Thyroid gland (tissue), 4 donors: Measurements from ENCODE around the gene UBTF. TPM values are rescaled to one million over a fixed set of nuclear protein-coding genes. Genes with fewer than 3 reads are reported as not detected.

Experiments used
- DNase-seq, 2 donors: peaks; one replicate each; pipeline ENCODE4 v3.0.0-alpha.2; 2019
- H3K27ac ChIP-seq, 3 donors: fragments of 200-600 bp; sonication (generic); 1 replicate in 2 of 3; 2 replicates in 1 of 3; pipeline ENCODE4 v1.5.1; 2016 to 2019; ENCODE audit warnings: mild to moderate bottlenecking in 1 of 3, moderate library complexity in 1 of 3
- H3K27me3 ChIP-seq: fragments of 200-600 bp; sonication (generic); one replicate; pipeline ENCODE4 v1.5.1; 2019
- H3K36me3 ChIP-seq, 2 donors: fragments of 200-600 bp; sonication (generic); one replicate each; pipeline ENCODE4 v1.5.1; 2016 to 2019
- H3K4me1 ChIP-seq, 2 donors: fragments of 200-600 bp; sonication (generic); one replicate each; pipeline ENCODE4 v1.5.1; 2017 to 2019
- H3K4me3 ChIP-seq, 3 donors: fragments of 200-600 bp; sonication (generic); replicated peaks in 1 of 3; 1 replicate in 2 of 3; 2 replicates in 1 of 3; pipeline ENCODE4 v1.5.1; 2016; ENCODE audit warnings: mild to moderate bottlenecking in 1 of 3
- H3K9me3 ChIP-seq: fragments of 200-600 bp; sonication (generic); one replicate; pipeline ENCODE4 v1.5.1; 2017
- POLR2A ChIP-seq, 2 donors: fragments of 450-650 bp; IDR thresholded peaks; one replicate each; pipeline ENCODE4 v1.6.1; 2017; ENCODE audit warnings: antibody characterized with exemption in 2 of 2, mild to moderate bottlenecking in 2 of 2, moderate library complexity in 1 of 2
- WGBS, 2 donors: methylation state at CpG; one replicate each; pipeline ENCODE4 v1.1.5; 2017; 5-methylcytosine and 5-hydroxymethylcytosine counted together
- intact Hi-C: fragments of 100-400 bp; cut with DNase I; formaldehyde crosslinking; loops from one replicate; pipeline ENCODE4 v1.15.1; 2023
- total RNA-seq, 4 donors: library from RNA; depleted of rRNA; stranded (reverse); fragments of >200 nt; gene quantifications; one replicate each; pipeline ENCODE4 v1.2.3, GENCODE V29; 2016
- TF ChIP-seq, protein P1 (sequence below), 6 experiments: fragments of 200-600 bp in 3 of 6; fragments of 450-650 bp in 3 of 6; sonication (generic) in 3 of 6; IDR thresholded peaks; one replicate each; pipeline ENCODE4 v1.5.1; 2016 to 2019; ENCODE audit warnings: antibody characterized with exemption in 6 of 6, mild to moderate bottlenecking in 2 of 6, inconsistent platforms in 1 of 6, moderate library complexity in 1 of 6

Gene UBTF
- total RNA-seq, 4 donors from 2014 or later: 63.6 to 97.4 (median 89.5) TPM

GRCh38 chr17:44203731-44204440 is 15.6 kb downstream of the UBTF start:
- Histone ChIP-seq H3K4me3 (no peak overlapping the region), H3K36me3 (peaks cover 23 to 24% of the 10 kb centered on the region in 2 donors), H3K27ac (no peak overlapping the region), H3K9me3 (no peaks in the 10 kb centered on the region), H3K4me1 (peaks cover 5 to 11% of the 10 kb centered on the region in 2 donors), H3K27me3 (no peaks in the 10 kb centered on the region)
- peak; percentile 46 to 50 for DNase-seq
- no peak for TF ChIP-seq POLR2A (IDR thresholded peaks at IDR 0.05)
- TF ChIP-seq, protein P1, sequence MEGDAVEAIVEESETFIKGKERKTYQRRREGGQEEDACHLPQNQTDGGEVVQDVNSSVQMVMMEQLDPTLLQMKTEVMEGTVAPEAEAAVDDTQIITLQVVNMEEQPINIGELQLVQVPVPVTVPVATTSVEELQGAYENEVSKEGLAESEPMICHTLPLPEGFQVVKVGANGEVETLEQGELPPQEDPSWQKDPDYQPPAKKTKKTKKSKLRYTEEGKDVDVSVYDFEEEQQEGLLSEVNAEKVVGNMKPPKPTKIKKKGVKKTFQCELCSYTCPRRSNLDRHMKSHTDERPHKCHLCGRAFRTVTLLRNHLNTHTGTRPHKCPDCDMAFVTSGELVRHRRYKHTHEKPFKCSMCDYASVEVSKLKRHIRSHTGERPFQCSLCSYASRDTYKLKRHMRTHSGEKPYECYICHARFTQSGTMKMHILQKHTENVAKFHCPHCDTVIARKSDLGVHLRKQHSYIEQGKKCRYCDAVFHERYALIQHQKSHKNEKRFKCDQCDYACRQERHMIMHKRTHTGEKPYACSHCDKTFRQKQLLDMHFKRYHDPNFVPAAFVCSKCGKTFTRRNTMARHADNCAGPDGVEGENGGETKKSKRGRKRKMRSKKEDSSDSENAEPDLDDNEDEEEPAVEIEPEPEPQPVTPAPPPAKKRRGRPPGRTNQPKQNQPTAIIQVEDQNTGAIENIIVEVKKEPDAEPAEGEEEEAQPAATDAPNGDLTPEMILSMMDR (IDR thresholded peaks at IDR 0.05): peak; percentile 25 to 74 (median 52)
- 53 to 58% methylated on average over 9 of the region's 9 CpGs for WGBS, 2 donors
- intact Hi-C loops: loop anchor here (5.0 kb wide), 1 partner anchor 143 kb away; the partner anchor contains the start of gene GRN

DNA sequence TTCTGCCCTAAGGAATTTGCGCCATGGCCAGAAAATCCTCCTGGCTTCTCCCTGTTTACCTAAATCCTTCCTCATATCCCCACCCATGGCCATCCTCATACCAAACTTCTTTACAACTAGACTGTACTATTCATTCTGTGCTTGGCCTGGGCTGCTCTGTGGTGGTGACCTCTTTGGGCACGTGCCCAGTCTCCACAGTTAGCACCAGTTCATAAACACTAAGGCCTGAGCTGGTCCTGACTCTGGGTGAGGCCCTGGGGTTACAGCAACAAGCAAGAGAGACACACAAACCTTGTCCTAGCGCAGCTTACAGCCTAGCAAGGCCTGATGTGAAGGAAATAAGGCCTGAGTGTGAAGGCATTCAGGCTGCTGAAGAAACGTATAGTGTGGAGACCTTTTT is 16.7 kb downstream of the UBTF start:
- DNase-seq: no peak
- H3K27me3 ChIP-seq: no peaks in the 10 kb centered on the region
- WGBS, 2 donors: 93 to 95% methylated on average over 4 of the region's 4 CpGs
- H3K4me3 ChIP-seq: no peak overlapping the region
- no peak for TF ChIP-seq POLR2A (IDR thresholded peaks at IDR 0.05)
- TF ChIP-seq, protein P1 (IDR thresholded peaks at IDR 0.05): no peak
- no peaks in the 10 kb centered on the region for H3K9me3 ChIP-seq
- peaks cover 11 to 18% of the 10 kb centered on the region in 2 donors for H3K4me1 ChIP-seq
- no peak overlapping the region for H3K27ac ChIP-seq
- peaks cover 13% of the 10 kb centered on the region in 2 donors for H3K36me3 ChIP-seq
- intact Hi-C loops: loop anchor here (5.0 kb wide), 1 partner anchor 145 kb away; the partner anchor contains the start of gene GRN

DNA sequence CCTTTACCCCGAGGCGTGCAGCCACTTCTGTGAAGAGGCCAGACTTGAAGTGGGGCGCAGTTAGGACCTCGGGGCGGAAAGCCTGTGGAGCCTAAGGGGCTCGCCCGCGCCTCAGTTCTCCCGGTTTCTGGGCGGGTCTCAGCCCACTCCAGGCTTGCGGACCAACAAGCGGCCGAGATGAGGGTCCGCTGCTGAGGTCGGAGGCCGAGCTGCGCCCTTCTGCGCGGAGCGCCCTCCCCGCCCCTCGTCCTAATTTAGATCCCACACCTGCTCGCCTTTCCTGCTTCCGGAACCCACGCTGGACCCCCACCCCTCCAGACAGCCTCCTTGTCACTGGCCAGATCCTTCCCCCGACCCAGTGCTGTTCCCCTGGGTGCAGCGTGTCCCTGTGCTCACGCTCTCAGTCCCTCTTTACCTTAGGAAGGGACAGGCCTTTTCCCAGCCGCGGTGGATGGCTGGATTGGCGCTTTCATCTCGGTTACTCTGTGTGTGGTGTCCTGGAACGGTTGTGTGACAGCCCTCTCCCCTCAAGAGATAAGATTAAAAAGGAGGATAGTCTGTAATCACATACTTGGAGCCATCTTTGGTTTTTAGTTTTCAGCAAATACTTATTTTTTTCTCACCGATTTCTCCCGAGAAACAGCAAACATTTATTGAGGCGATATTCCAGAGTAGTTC is 18.9 kb downstream of the UBTF start:
- Histone ChIP-seq H3K9me3 (no peaks in the 10 kb centered on the region), H3K27ac (peak overlapping the region; percentile 84 to 97 (median 96)), H3K4me1 (peaks cover 11 to 25% of the 10 kb centered on the region in 2 donors), H3K27me3 (no peaks in the 10 kb centered on the region), H3K4me3 (peak overlapping the region in 2 of 3 donors; percentile 75 to 79), H3K36me3 (peaks cover 0 to 7% of the 10 kb centered on the region in 2 donors)
- TF ChIP-seq, protein P1 (IDR thresholded peaks at IDR 0.05): peak in 1 of 6 experiments; percentile 4
- no peak for TF ChIP-seq POLR2A (IDR thresholded peaks at IDR 0.05)
- 10 to 17% methylated on average over 14 to 21 of the region's 36 CpGs for WGBS, 2 donors
- peak in 1 of 2 donors; percentile 39 for DNase-seq
- intact Hi-C loops: loop anchor here (5.0 kb wide), 1 partner anchor 147 kb away; the partner anchor contains the start of gene GRN

DNA sequence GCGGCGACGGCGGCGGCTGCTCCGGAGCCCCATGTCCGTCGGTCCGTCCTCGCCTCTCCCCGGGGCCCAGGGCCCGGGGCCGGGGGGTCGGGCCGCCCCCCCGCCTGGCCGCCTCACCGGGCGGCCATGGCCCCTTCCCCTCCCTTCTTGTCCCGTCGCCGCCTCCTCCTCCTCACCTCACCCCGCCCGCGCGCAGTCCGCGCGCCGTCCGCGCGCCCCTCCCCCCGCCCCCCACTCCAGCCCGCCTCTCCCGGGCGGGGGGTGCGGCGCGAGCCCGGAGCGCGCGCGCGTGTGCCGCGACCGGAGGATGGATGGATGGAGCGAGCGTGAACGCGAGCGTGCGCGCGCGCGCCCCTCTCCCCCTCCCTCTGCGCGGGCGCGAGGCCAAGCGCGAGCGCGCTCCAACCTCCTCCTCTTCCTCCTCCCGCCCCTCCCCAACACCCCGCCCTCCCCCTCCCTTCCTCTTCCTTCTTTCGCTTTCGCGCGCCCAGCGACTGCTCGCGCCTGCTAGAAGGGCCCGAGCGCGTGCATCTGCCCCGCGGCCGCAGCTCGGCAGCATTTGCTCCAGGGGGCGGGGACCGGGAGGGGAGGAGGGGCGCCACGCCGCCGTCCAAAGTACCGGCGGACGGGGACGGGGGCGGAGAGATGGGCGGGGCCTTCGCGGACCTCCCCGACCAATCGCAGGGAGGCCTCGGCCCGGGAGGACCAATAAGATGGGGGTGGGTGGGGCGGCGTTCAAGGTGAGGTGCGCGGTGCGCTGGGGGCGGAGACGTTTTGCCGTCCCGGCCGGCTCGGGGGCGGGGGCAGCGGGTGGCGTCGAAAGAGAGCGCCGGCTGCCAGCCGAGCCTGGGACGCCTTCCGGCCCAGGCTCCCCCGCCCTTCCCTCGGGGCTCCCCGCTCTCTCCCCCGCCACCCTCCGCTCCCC is 19.7 kb downstream of the UBTF start, which contains the start of gene ATXN7L3:
ATXN7L3 (minus strand) TSS at position 332 of the 925 bp plus-strand sequence. CDS start 1,814 bp downstream, outside the sequence.
- intact Hi-C loops: loop anchor here (5.0 kb wide), 1 partner anchor 147 kb away; the partner anchor contains the start of gene GRN
- H3K36me3 ChIP-seq: peaks cover 5 to 13% of the 10 kb centered on the region in 2 donors
- peak within 1 kb of the TSS; percentile 72 to 85 (median 79) for H3K4me3 ChIP-seq

More for the DNA sequence above, 19.7 kb downstream of the UBTF start, which contains the start of gene ATXN7L3:
- H3K27me3 ChIP-seq: no peaks in the 10 kb centered on the region
- H3K4me1 ChIP-seq: peaks cover 11 to 19% of the 10 kb centered on the region in 2 donors
- TF ChIP-seq POLR2A (IDR thresholded peaks at IDR 0.05): peak in 1 of 2 donors; percentile 22
- TF ChIP-seq, protein P1 (IDR thresholded peaks at IDR 0.05): no peak
- peak; percentile 100 for DNase-seq
- 0 to 1% methylated on average over 11 to 33 of the region's 126 CpGs for WGBS, 2 donors
- H3K9me3 ChIP-seq: no peaks in the 10 kb centered on the region
- H3K27ac ChIP-seq: peak within 1 kb of the TSS; percentile 89 to 97 (median 96)
